GM19025 (cell line): ENCODE measurements around the gene SH3BP2.
"Not testable (repeated sequence)": the region's sequence is repeated elsewhere in the genome, so short reads cannot be mapped to it uniquely, and the experiment has no call there.

Experiments used
- ATAC-seq: cut with Tn5 transposase; IDR thresholded peaks from one replicate; pipeline ENCODE4 v1.9.1; 2021; ENCODE audit warnings: mild to moderate bottlenecking, low read depth, moderate library complexity; ENCODE audit not compliant: unreplicated experiment

SH3BP2 gene

DNA sequence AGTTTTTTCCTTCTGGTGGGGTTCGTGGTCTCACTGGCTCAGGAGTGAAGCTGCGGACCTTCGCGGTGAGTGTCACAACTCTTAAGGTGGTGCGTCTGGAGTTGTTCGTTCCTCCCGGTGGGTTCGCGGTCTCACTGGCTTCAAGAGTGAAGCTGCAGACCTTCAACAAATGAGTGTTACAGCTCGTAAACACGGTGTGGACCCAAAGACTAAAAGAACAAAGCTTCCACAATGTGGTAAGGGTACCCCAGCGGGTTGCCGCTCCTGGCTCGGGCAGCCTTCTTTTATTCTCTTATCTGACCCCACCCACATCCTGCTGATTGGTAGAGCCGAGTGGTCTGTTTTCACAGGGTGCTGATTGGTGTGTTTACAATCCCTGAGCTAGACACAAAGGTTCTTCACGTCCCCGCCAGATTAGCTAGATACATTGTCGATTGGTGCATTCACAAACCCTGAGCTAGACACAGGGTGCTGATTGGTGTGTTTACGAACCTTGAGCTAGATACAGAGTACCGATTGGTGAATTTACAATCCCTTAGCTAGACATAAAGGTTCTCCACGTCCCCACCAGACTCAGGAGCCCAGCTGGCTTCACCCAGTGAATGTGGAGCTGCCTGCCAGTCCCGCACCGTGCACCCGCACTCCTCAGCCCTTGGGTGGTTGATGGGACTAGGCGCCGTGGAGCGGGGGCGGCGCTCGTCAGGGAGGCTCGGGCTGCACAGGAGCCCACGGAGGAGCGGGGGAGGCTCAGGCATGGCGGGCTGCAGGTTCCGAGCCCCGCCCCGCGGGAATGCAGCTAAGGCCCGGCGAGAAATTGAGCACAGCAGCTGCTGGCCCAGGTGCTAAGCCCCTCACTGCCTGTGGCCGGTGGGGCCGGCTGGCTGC, 30.2 kb upstream of the SH3BP2 start:
- not testable (repeated sequence) for ATAC-seq

DNA sequence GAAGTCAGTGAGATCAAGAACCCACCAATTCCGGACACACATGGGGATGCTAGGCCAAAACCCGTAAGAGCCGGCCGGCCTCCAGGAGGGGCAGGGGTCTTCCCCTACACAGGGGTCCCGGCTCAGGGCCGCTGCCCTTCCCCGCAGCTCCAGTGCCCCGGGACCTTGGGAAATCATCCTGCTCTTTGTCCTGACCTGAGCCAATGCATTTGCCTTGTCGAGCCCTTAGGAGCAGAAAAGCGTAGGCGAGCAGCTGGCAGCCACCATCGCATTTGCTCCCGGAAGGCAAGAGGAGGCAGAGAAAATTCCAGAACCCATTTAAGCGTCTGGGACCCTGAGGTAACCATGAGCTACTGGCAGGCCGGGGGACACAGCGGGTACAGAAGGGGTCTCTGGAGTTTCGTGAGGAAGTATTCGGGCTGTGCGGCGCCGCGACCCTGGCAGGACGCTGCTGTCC, 29.3 kb upstream of the SH3BP2 start:
- no peak for ATAC-seq

GRCh38 chr4:2765832-2766526, 26.9 kb upstream of the SH3BP2 start:
- no peak for ATAC-seq

DNA sequence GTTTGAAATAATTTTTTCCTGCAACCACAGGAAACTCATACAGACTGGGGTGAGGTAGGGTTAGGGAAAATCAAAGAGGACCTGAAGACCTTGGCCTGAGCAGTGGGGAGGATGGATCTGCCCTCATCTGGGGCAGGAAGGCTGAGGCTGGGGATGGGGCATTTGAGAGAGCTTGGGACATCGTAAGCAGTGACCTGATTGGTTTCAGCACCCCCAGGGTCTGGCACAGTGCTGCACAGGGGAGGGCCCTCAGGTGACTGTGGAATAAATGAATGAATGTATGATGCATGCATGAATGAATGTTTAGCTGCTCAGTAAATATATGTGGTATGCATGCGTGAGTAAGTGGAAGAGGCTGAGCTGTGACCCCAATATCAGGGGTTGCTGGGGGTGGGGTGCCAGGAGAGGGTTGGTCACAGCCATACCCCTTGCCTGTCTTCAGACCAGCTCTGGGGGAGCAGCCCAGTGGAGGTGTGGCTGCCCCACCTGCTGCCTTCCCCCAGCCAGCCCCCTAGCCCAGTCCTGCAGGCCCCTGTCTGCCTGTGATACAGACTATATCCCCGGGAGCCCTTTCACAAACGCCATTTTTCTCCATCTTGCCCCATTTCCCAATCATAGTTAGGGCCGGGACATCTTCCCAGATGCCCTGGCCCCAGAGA, 25.7 kb upstream of the SH3BP2 start:
- no peak for ATAC-seq

DNA sequence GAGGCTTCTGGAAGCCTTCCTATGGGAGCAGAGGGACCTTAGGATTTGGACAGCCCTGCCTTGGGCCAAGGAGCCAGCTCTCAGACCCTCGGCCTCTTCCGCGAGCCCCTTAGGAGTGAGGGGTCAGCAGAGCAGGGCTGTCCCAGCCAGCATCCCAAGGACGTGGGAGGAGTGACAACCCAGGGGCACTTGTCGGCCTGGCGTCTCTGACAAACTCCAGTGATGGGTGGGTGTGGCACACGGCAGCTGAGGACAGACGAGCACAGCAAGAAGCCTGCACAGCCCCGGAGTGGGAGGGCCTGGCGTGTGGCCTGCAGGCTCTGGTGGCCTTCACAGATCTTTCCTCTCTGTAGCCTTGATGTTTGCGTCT, 25.2 kb upstream of the SH3BP2 start:
- no peak for ATAC-seq

DNA sequence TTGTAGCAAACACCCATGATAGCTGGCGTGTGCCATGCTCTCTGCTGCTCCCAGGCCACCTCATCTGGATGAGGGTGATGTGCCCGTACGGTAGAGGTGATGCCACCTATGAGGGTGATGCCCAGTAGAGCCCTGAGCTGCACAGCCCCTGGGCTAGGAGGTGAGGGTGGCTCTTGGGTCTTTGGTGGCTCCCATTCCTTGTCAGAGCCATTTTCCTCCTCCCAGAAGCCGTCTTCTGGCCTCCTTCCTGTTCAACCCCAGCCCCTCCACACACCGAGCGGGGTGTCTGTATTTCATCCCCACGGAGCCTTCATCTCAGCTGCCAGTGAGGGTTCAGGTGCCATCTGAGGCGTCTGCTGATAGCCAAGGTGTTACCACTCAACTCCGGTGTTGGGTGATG, 24.8 kb upstream of the SH3BP2 start:
- ATAC-seq: no peak

- ATAC-seq: no peak
Observed at GRCh38 chr4:2768921-2769336, 24.0 kb upstream of the SH3BP2 start.

DNA sequence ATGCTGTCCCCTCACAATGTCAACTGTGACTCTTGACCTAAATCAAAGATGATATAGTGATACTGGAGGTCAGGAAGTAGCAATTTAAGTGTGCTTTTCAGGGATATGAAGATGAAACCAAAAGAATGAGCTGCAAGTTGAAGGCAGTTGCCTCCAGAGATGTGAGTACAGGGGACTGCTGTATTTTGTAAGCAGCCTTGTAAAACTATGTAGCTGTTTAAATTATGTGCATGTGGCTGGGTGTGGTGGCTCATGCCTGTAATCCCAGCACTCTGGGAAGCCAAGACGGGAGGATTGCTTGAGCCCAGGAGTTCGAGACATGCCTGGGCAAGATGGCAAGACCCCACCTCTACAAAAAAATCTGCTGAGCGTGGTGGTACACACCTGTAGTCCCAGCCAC, 21.6 kb upstream of the SH3BP2 start:
- ATAC-seq: no peak

GRCh38 chr4:2780643-2781042, 12.2 kb upstream of the SH3BP2 start:
- ATAC-seq: not testable (repeated sequence)

DNA sequence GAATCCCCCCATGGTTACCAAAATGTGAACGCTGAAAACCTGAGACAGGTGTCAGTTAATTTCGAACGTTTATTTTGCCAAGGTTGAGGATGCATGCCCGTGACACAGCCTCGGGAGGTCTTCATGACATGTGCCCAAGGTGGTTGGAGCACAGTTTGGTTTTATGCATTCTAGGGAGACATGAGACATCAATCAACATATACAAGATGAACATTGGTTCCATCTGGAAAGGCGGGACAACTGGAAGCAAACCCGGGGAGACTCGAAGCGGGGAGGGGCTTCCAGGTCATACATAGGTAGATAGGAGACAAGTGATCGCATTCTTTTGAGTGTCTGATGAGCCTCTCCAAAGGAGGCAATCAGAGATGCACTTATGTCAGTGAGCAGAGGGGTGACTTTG, 11.0 kb upstream of the SH3BP2 start:
- ATAC-seq: no peak

GRCh38 chr4:2783790-2784189, 9.1 kb upstream of the SH3BP2 start:
- no peak for ATAC-seq

GRCh38 chr4:2785613-2786012, 7.3 kb upstream of the SH3BP2 start:
- ATAC-seq: no peak

- no peak for ATAC-seq
Observed at GRCh38 chr4:2786152-2786671, 6.7 kb upstream of the SH3BP2 start.

DNA sequence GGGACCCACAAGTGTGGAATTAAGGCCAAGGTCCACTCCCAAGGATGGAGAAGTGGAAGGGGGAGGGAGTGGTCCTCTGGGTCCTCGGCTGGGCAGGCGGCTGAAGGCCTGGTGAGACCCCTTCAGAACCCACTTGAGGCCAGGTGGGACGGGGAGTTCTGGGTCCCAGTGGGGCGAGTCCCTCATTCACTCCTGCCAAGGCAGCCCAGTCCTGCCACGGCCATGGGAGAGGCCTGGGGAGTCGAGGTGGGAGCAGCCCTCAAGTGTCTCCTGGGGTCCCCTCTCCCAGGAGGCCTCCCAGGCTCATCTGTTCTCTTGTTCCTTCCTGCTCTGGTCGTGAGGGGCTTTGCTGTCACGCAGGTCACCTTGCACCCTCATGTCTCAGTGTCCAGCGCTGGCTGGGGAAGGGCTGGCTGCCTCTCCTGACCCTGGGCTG, 6.1 kb upstream of the SH3BP2 start:
- no peak for ATAC-seq

DNA sequence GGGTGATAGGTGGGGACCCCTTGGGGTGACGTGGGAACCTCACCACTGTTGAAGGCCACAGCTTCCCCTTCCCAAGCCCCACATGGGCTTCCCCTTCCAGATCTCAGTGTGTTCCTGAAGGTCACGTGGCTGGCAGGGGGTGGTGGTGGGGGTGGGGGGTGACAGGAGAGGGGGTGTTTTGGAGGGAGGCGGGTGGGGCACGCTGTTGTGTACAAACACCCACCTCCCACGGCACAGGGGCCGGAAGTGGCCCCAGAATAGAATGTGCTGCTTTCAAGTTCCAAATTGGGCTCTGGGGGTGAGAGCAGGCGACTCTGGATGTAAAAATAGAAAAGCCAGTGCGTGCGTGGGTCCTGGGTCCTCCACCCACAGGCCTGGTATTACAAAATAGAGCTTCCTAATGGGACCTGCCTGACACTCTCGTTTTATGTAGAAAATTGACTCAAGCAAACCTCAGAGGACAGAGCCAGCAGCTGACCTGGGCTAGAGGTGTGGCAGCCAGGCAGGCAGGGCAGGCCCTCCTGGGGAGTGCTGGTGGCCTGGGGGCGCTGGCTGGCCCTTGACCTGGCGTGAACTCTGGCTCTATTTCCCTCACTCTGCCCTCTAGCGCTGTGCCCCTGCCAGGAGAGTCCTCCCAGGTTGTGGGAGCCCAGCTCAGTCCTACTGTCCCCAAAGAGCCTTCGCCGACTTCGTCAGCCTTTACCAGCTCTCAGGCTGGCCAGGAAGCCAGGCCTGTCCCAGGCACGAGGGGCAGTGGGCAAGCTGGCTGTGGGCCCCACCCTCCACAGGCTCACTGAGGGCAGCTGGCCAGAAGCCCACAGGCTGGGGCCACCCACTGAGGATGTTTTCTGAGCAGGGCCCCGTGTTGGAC, 5.4 kb upstream of the SH3BP2 start:
- ATAC-seq: peak; percentile 74

GRCh38 chr4:2788101-2788500, 4.8 kb upstream of the SH3BP2 start:
- ATAC-seq: no peak

DNA sequence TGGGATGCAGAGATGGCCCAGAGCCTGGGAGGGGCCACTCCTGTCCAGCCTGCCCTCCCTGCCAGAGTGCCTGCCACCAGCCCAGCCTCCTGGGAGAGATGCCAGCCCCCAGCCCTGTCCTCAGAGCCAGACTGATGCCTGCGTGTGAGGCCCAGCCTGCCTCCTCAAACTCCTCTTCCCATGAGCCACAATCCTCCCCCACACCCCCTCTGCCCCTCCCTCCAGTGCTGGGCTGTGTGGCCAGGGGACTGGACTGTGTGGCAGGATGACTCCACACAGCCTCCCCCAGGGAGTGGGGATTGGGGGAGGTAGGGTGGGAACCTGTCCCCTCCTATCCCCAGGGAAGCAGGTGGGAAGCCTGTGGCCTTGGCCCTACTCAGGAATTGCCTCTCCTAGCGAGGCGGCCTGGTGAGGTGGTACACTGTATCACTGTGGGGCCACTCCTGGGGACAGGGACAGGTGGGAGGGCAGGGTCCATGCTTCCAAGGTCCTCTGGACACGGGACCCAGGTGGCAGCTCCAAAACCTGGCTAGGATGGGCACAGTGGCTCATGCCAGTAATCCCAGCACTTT, 4.3 kb upstream of the SH3BP2 start:
- ATAC-seq: no peak

DNA sequence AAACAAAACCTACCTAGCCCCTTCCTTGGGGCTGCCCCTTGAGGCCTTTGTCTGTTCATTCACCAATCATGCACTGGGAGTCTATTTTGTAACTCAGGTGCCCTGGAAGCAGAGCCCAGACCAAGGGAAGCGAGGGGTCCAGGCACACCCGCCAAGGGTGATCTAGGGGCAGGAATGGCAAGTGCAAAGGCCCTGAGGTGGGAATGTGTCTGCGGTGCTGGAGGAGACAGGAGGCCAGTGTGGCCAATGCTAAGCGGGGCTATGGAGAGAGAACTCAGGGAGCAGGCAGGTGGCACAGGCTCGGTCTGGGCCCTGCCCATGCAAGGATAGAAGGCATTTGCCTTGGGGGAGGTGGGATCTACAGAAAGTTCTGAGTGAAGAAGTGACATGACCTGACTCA, 3.5 kb upstream of the SH3BP2 start:
- ATAC-seq: no peak

DNA sequence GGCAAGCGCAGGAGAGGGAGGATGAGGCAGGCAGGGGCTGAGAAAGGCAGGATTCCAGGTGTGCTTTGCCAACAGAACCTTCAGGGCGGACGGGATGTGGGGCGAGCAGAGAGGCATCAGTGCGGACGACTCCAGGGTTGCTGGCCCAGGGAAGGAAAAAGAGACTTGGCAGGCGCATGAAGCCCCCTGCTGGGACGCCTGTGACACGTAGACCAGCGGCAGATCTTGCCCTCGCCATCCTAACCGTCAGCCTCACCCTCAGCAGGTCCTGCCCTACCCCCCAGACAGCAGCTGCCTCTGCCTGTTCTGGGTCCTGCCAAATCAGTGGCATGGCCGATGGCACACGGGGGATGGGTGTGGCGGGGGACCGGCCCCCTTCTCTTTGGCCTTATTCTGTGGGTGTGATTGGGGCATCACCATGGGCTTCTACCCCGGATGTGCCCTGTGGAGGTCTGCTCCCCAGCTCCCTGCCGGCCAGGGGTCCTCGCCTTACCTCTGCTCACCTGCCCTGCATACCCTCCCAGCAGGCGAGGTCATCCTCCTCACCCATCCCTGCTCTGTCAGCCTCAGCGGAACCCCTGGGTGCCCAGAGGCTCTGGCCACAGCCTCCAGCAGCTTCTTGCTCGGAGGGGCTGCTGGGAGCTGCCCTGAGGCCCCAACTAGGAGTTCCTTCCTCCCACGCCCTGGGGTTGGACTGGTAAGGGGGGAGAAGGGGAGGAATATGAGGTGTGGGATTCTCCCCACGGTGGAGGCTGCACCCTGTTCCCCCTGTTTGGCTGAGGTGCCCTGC, 2.9 kb upstream of the SH3BP2 start:
- ATAC-seq: no peak
